HEK293T (cell line): Measurements from ENCODE around the gene DMGDH.

ENCODE experiments used
- CTCF ChIA-PET: fragments of 350-600 bp; formaldehyde crosslinking; extraction: SDS; loops from one replicate; lab custom pipeline; 2021; ENCODE audit warnings: antibody characterized with exemption, inconsistent platforms; lab: Yijun Ruan, JAX
- POLR2A ChIA-PET: fragments of 350-600 bp; formaldehyde crosslinking; extraction: SDS; loops from one replicate; lab custom pipeline; 2020; ENCODE audit warnings: antibody characterized with exemption, inconsistent platforms; lab: Yijun Ruan, JAX
- DNase-seq: peaks from one replicate; pipeline ENCODE4 v3.0.0; 2012; ENCODE audit warnings: mixed read lengths; ENCODE audit errors: extremely low spot score
- ARNT ChIP-seq: fragments of 450-650 bp; IDR thresholded peaks from 2 replicates; pipeline ENCODE4 v1.6.1; 2017; ENCODE audit warnings: mild to moderate bottlenecking
- BHLHE40 ChIP-seq: fragments of 450-650 bp; IDR thresholded peaks from 2 replicates; pipeline ENCODE4 v1.6.1; 2016; ENCODE audit warnings: mild to moderate bottlenecking, moderate library complexity, borderline replicate concordance
- CTBP1 ChIP-seq: fragments of 450-650 bp; IDR thresholded peaks from 2 replicates; pipeline ENCODE4 v1.6.1; 2016; ENCODE audit warnings: borderline replicate concordance
- ELF4 ChIP-seq: fragments of 450-650 bp; IDR thresholded peaks from 2 replicates; pipeline ENCODE4 v1.6.1; 2017; ENCODE audit warnings: antibody characterized with exemption
- FOXA1 ChIP-seq: fragments of 450-650 bp; IDR thresholded peaks from 2 replicates; pipeline ENCODE4 v1.6.1; 2016; ENCODE audit warnings: mild to moderate bottlenecking
- FOXK2 ChIP-seq: fragments of 450-650 bp; IDR thresholded peaks from 2 replicates; pipeline ENCODE4 v1.6.1; 2016; ENCODE audit warnings: mild to moderate bottlenecking
- FOXM1 ChIP-seq: fragments of 450-650 bp; IDR thresholded peaks from 2 replicates; pipeline ENCODE4 v1.6.1; 2017; ENCODE audit warnings: mild to moderate bottlenecking, borderline replicate concordance
- HDGF ChIP-seq: fragments of 450-650 bp; IDR thresholded peaks from 2 replicates; pipeline ENCODE4 v1.6.1; 2017; ENCODE audit warnings: antibody characterized with exemption, borderline replicate concordance
- L3MBTL2 ChIP-seq: fragments of 450-650 bp; conservative IDR thresholded peaks from 2 replicates; pipeline ENCODE4 v1.6.1; 2016; ENCODE audit warnings: mild to moderate bottlenecking
- LEF1 ChIP-seq: fragments of 450-650 bp; IDR thresholded peaks from 2 replicates; pipeline ENCODE4 v1.6.1; 2017; ENCODE audit warnings: mild to moderate bottlenecking, borderline replicate concordance
- NFRKB ChIP-seq: fragments of 450-650 bp; IDR thresholded peaks from 2 replicates; pipeline ENCODE4 v1.6.1; 2016; ENCODE audit warnings: mild to moderate bottlenecking, moderate library complexity
- PKNOX1 ChIP-seq: fragments of 450-650 bp; IDR thresholded peaks from 2 replicates; pipeline ENCODE4 v1.6.1; 2016
- SP1 ChIP-seq: fragments of 450-650 bp; IDR thresholded peaks from 2 replicates; pipeline ENCODE4 v1.6.1; 2017
- SUZ12 ChIP-seq: fragments of 450-650 bp; IDR thresholded peaks from 2 replicates; pipeline ENCODE4 v1.6.1; 2016; ENCODE audit warnings: mild to moderate bottlenecking
- TARDBP ChIP-seq: fragments of 450-650 bp; IDR thresholded peaks from 2 replicates; pipeline ENCODE4 v1.6.1; 2016
- ZNF384 ChIP-seq: fragments of 450-650 bp; IDR thresholded peaks from 2 replicates; pipeline ENCODE4 v1.6.1; 2016

DMGDH gene

GRCh38 chr5:79001471-79001870, 68.0 kb downstream of the DMGDH start:
- ChIA-PET CTCF (interaction anchor here (0.7 kb wide), 1 partner anchor 131 kb away, joined by 3 read pairs; no protein-coding TSS in a partner anchor), POLR2A (interaction anchor here (1.3 kb wide), 1 partner anchor 16 kb away, joined by 5 read pairs; the partner anchor contains the start of gene ARSB)
- TF ChIP-seq PKNOX1 (no peak), BHLHE40 (no peak)
- DNase-seq, result no peak

- POLR2A ChIA-PET, result no interaction called here
- no peak for DNase-seq
- CTCF ChIA-PET, result no interaction called here
- TF ChIP-seq FOXA1, result no peak
- no peak for TF ChIP-seq PKNOX1
- TF ChIP-seq ELF4, result no peak
- no peak for TF ChIP-seq ZNF384
These were observed 72.4 kb downstream of the DMGDH start for GRCh38 chr5:78997090-78997489.

GRCh38 chr5:78995521-78996007, 73.9 kb downstream of the DMGDH start:
- no peak for DNase-seq
- TF ChIP-seq NFRKB, result no peak
- TF ChIP-seq FOXA1, result no peak
- no peak for TF ChIP-seq FOXK2
- TF ChIP-seq TARDBP, result no peak
- no peak for TF ChIP-seq SUZ12
- no peak for TF ChIP-seq HDGF
- TF ChIP-seq ELF4, result no peak
- TF ChIP-seq CTBP1, result no peak
- no peak for TF ChIP-seq ZNF384
- no peak for TF ChIP-seq ARNT
- no peak for TF ChIP-seq L3MBTL2
- no peak for TF ChIP-seq PKNOX1
- no peak for TF ChIP-seq LEF1
- no peak for TF ChIP-seq BHLHE40
- TF ChIP-seq SP1, result no peak
- CTCF ChIA-PET, result no interaction called here
- POLR2A ChIA-PET, result interaction anchor here (1.5 kb wide), 1 partner anchor 11 kb away, joined by 4 read pairs; the partner anchor contains the start of gene ARSB

GRCh38 chr5:78993165-78993564, 76.3 kb downstream of the DMGDH start:
- ChIA-PET CTCF (no interaction called here), POLR2A (no interaction called here)
- no peak for TF ChIP-seq ARNT
- no peak for TF ChIP-seq CTBP1
- no peak for TF ChIP-seq SP1
- no peak for TF ChIP-seq LEF1
- TF ChIP-seq L3MBTL2, result no peak
- no peak for TF ChIP-seq BHLHE40
- no peak for TF ChIP-seq HDGF
- TF ChIP-seq TARDBP, result no peak
- no peak for TF ChIP-seq FOXM1
- no peak for TF ChIP-seq FOXK2
- no peak for TF ChIP-seq ZNF384
- no peak for TF ChIP-seq FOXA1
- no peak for TF ChIP-seq SUZ12
- no peak for TF ChIP-seq ELF4
- DNase-seq, result no peak

- ChIA-PET POLR2A (no interaction called here), CTCF (no interaction called here)
- no peak for TF ChIP-seq ELF4
- no peak for TF ChIP-seq CTBP1
- TF ChIP-seq ARNT, result no peak
- no peak for TF ChIP-seq ZNF384
- TF ChIP-seq BHLHE40, result no peak
- no peak for TF ChIP-seq FOXM1
- no peak for TF ChIP-seq L3MBTL2
- TF ChIP-seq NFRKB, result no peak
- no peak for TF ChIP-seq LEF1
- no peak for TF ChIP-seq SP1
- no peak for TF ChIP-seq PKNOX1
- no peak for TF ChIP-seq HDGF
- TF ChIP-seq TARDBP, result no peak
- TF ChIP-seq FOXK2, result no peak
- no peak for TF ChIP-seq SUZ12
- no peak for TF ChIP-seq FOXA1
- no peak for DNase-seq
These were observed 77.3 kb downstream of the DMGDH start for GRCh38 chr5:78992146-78992545.

GRCh38 chr5:78989080-78989479, 80.4 kb downstream of the DMGDH start:
- POLR2A ChIA-PET, result no interaction called here
- TF ChIP-seq FOXM1 (no peak), L3MBTL2 (no peak), ARNT (no peak), ZNF384 (no peak), LEF1 (no peak), CTBP1 (no peak), BHLHE40 (no peak), PKNOX1 (no peak), HDGF (no peak), SUZ12 (no peak), SP1 (no peak), FOXK2 (no peak), NFRKB (no peak), FOXA1 (no peak)
- CTCF ChIA-PET, result no interaction called here
- no peak for DNase-seq
